HepG2 (cell line): Measurements from ENCODE around the gene SCAF8. TPM values are rescaled to one million over a fixed set of nuclear protein-coding genes. Genes with fewer than 3 reads are reported as not detected.

Experiments used
- ATAC-seq: fragments of 200-7000 bp; cut with Tn5 transposase; 3 replicates; pipeline ENCODE4 v1.9.1; 2020; ENCODE audit warnings: mild to moderate bottlenecking, moderate library complexity
- BruUV-seq: library from RNA; stranded (reverse); fragments of 400-500 nt; replicated peaks from 2 replicates; lab custom pipeline; 2021; lab: Mats Ljungman, UMichigan
- CTCF ChIA-PET: fragments of 300-600 bp; formaldehyde crosslinking; extraction: SDS; loops from one replicate; lab custom pipeline; 2021; ENCODE audit warnings: low total read pairs, inconsistent platforms, low intra/inter-chr PET ratio; lab: Yijun Ruan, JAX
- POLR2A ChIA-PET: fragments of 350-600 bp; sonication (Branson Sonifier 250); formaldehyde crosslinking; loops from one replicate; lab custom pipeline; 2020; ENCODE audit warnings: antibody characterized with exemption, inconsistent platforms; lab: Yijun Ruan, JAX
- DNase-seq: peaks from one replicate; pipeline ENCODE4 v3.0.0-alpha.2; 2015; ENCODE audit warnings: low spot score
- FAIRE-seq: peaks from 3 replicates; lab custom pipeline; 2011; peaks lifted over from hg19 to GRCh38; lab: Jason Lieb, UNC
- H2AFZ ChIP-seq: one replicate; pipeline ENCODE4 v1.6.1; 2011; ENCODE audit warnings: low read length, inconsistent platforms
- H3K27ac ChIP-seq: fragments of 300-600 bp; 3 replicates; pipeline ENCODE4 v1.8.0; 2011; ENCODE audit warnings: mixed run types, mild to moderate bottlenecking, mixed read lengths, low read length, inconsistent platforms; ENCODE audit not compliant: insufficient read depth; ENCODE audit errors: extremely low read length
- H3K27me3 ChIP-seq, 2 experiments: fragments of 200-600 bp in 1 of 2; 2 replicates in 1 of 2; 3 replicates in 1 of 2; pipeline versions ENCODE4 v1.6.0 to v1.8.0; 2011; ENCODE audit warnings: low read length in 2 of 2, mild to moderate bottlenecking in 2 of 2, moderate library complexity in 2 of 2, inconsistent platforms in 1 of 2; ENCODE audit not compliant: insufficient read depth in 2 of 2, control insufficient read depth in 1 of 2
- H3K36me3 ChIP-seq, 2 experiments: fragments of 200-600 bp in 1 of 2; replicated peaks in 1 of 2; 2 replicates in 1 of 2; 3 replicates in 1 of 2; pipeline versions ENCODE4 v1.5.1 to v1.8.0; 2011; ENCODE audit warnings: low read length in 2 of 2, inconsistent platforms in 1 of 2; ENCODE audit not compliant: insufficient read depth in 2 of 2, control insufficient read depth in 1 of 2
- H3K4me1 ChIP-seq: 2 replicates; pipeline ENCODE4 v1.5.1; 2012; ENCODE audit warnings: low read length, inconsistent platforms; ENCODE audit not compliant: insufficient read depth
- H3K4me2 ChIP-seq: 2 replicates; pipeline ENCODE4 v1.6.0; 2011; ENCODE audit warnings: low read depth, low read length, inconsistent platforms
- H3K4me3 ChIP-seq, 3 experiments: fragments of 200-600 bp in 1 of 3; sonication (generic), shearing (Covaris generic) in 1 of 3; replicated peaks in 1 of 3; 2 replicates each; pipeline ENCODE4 v1.5.1; 2011 to 2016; ENCODE audit warnings: low read length in 3 of 3, inconsistent platforms in 2 of 3, low read depth in 2 of 3, mild to moderate bottlenecking in 2 of 3, control low read depth in 1 of 3, mixed read lengths in 1 of 3; ENCODE audit not compliant: insufficient read depth in 1 of 3
- H3K79me2 ChIP-seq: one replicate; pipeline ENCODE4 v1.6.1; 2011; ENCODE audit warnings: low read length, inconsistent platforms; ENCODE audit not compliant: insufficient read depth
- H3K9ac ChIP-seq: 2 replicates; pipeline ENCODE4 v1.6.0; 2011; ENCODE audit warnings: mild to moderate bottlenecking, low read depth, low read length, inconsistent platforms; ENCODE audit not compliant: insufficient read depth
- H3K9me3 ChIP-seq: 2 replicates; pipeline ENCODE4 v1.5.1; 2012; ENCODE audit warnings: mild to moderate bottlenecking, low read length
- H4K20me1 ChIP-seq: 2 replicates; pipeline ENCODE4 v1.6.0; 2011; ENCODE audit warnings: inconsistent platforms, mild to moderate bottlenecking, low read length, moderate library complexity; ENCODE audit not compliant: insufficient read depth
- HNF1A ChIP-seq, 2 experiments: sonication (generic) in 1 of 2; formaldehyde crosslinking in 1 of 2; IDR thresholded peaks; 2 replicates each; pipeline versions ENCODE4 v1.4.0 to v1.6.1; 2016 to 2020; ENCODE audit warnings: borderline replicate concordance in 1 of 2, low read depth in 1 of 2, mild to moderate bottlenecking in 1 of 2, missing genetic modification reagents in 1 of 2
- PREB ChIP-seq: sonication (generic); formaldehyde crosslinking; IDR thresholded peaks from 2 replicates; pipeline ENCODE4 v1.4.0; 2020; ENCODE audit warnings: missing genetic modification reagents
- ZNF121 ChIP-seq: sonication (generic); formaldehyde crosslinking; IDR thresholded peaks from 2 replicates; pipeline ENCODE4 v1.5.0; 2020; ENCODE audit warnings: mild to moderate bottlenecking, missing genetic modification reagents
- ZNF891 ChIP-seq: sonication (generic); formaldehyde crosslinking; IDR thresholded peaks from 2 replicates; pipeline ENCODE4 v1.5.0; 2020; ENCODE audit warnings: mild to moderate bottlenecking, missing genetic modification reagents
- WGBS: methylation state at CpG from one replicate; pipeline ENCODE4 v1.1.6; 2017; ENCODE audit warnings: low lambda C conversion rate; 5-methylcytosine and 5-hydroxymethylcytosine counted together
- in situ Hi-C: cut with HindIII; loops from 2 replicates; pipeline ENCODE4 v1.10.0; 2017; ENCODE audit warnings: low pct_unique_long_range_greater_than_20kb; ENCODE audit not compliant: extremely low pct_ligation_motif_present
- intact Hi-C: fragments of 100-400 bp; cut with micrococcal nuclease; formaldehyde crosslinking; loops from one replicate; pipeline ENCODE4 v1.10.0; 2022; ENCODE audit not compliant: unreplicated experiment
- polyA plus RNA-seq, 8 experiments: library from polyadenylated mRNA; depleted of rRNA in 3 of 8; stranded (reverse) in 7 of 8; unstranded in 1 of 8; fragments of >200 nt; fragmentation: Illumina TruSeq in 4 of 8; extraction: Trizol in 4 of 8; gene quantifications; 2 replicates each; pipeline versions ENCODE4 v1.2.1 to v1.2.3, GENCODE V29; 2011 to 2016; ENCODE audit warnings: low read depth in 4 of 8, missing spikeins in 1 of 8, mixed read lengths in 1 of 8; ENCODE audit not compliant: insufficient read depth in 1 of 8
- total RNA-seq, 5 experiments: library from RNA; depleted of rRNA; stranded (reverse); fragments of >200 nt; fragmentation: Illumina TruSeq; extraction: Trizol; gene quantifications; 2 replicates each; pipeline ENCODE4 v1.2.3, GENCODE V29; 2016; ENCODE audit warnings: low read depth in 1 of 5

Gene SCAF8
- total and polyA plus RNA-seq, 2 of the 13 experiments (the other 11 are each of a cell fraction or from before 2014, with no cell fraction given): 15.3 to 40.8 TPM

GRCh38 chr6:154737424-154737823 is 4.2 kb downstream of the SCAF8 start:
- TF ChIP-seq ZNF121 (CRISPR knock-in tag): peak; percentile 19; the same call in 1 of the 2 replicates
- no peak for TF ChIP-seq HNF1A (IDR thresholded peaks at IDR 0.05; ENCODE audit: low read depth)
- no peak for TF ChIP-seq HNF1A (CRISPR knock-in tag; IDR thresholded peaks at IDR 0.05; ENCODE audit: borderline replicate concordance)
- TF ChIP-seq ZNF891 (CRISPR knock-in tag): no peak
- TF ChIP-seq PREB (CRISPR knock-in tag): no peak
- TF ChIP-seq, all 625 proteins: peak for 1
- WGBS: over 99% methylated on average over 6 of the region's 9 CpGs
- ATAC-seq (no peak), DNase-seq (no peak), FAIRE-seq (no peak)
- H4K20me1 ChIP-seq: peaks cover 81% of the 10 kb centered on the region
- POLR2A ChIA-PET: interaction anchor here (0.9 kb wide), 1 partner anchor 14 kb away, joined by 3 read pairs; no protein-coding TSS in a partner anchor
- H3K9ac ChIP-seq: no peak overlapping the region
- H3K9me3 ChIP-seq: no peaks in the 10 kb centered on the region
- peaks cover 7 to 37% of the 10 kb centered on the region in 2 experiments; a peak in 4 of 5 replicates for H3K36me3 ChIP-seq
- peaks cover 76% of the 10 kb centered on the region for H3K4me1 ChIP-seq
- no peak overlapping the region for H3K4me3 ChIP-seq
- in situ Hi-C loops: no loop called here
- no peak overlapping the region for H3K27ac ChIP-seq
- H3K27me3 ChIP-seq: no peaks in the 10 kb centered on the region; a peak in 2 of 5 replicates
- no peak overlapping the region for H2AFZ ChIP-seq
- H3K4me2 ChIP-seq: peak overlapping the region; percentile 37; the same call in 1 of the 2 replicates
- CTCF ChIA-PET: no interaction called here
- peaks cover 82% of the 10 kb centered on the region for H3K79me2 ChIP-seq
- no TSS peak for BruUV-seq
- intact Hi-C loops: no loop called here
